Activated naive CD8-positive, alpha-beta T cell treated with anti-CD3 and anti-CD28 coated beads, Interleukin-2, amount 50 U/mL, for 24 hours (primary cell): ENCODE measurements around the gene ECT2.

Experiments
- ATAC-seq: fragments of 150-1000 bp; cut with Tn5 transposase; one replicate; pipeline ENCODE4 v1.10.0; 2021
- DNase-seq: peaks from one replicate; pipeline ENCODE4 v3.0.0; 2021
- H3K27ac Mint-ChIP-seq: one replicate; pipeline ENCODE4 v1.8.0; 2021; ENCODE audit warnings: mild to moderate bottlenecking, mixed read lengths
- H3K27me3 Mint-ChIP-seq: one replicate; pipeline ENCODE4 v1.8.0; 2021; ENCODE audit warnings: mixed read lengths
- H3K36me3 Mint-ChIP-seq: one replicate; pipeline ENCODE4 v1.8.0; 2021; ENCODE audit warnings: low read depth, mixed read lengths
- H3K4me1 Mint-ChIP-seq: one replicate; pipeline ENCODE4 v1.8.0; 2021; ENCODE audit warnings: mixed read lengths
- H3K4me3 Mint-ChIP-seq: one replicate; pipeline ENCODE4 v1.8.0; 2021; ENCODE audit warnings: mild to moderate bottlenecking, moderate library complexity, mixed read lengths
- H3K9me3 Mint-ChIP-seq: one replicate; pipeline ENCODE4 v1.8.0; 2021; ENCODE audit warnings: mixed read lengths

The ECT2 gene

GRCh38 chr3:172766241-172766640, 15.7 kb downstream of the ECT2 start:
- Mint-ChIP-seq H3K4me3 (no peak overlapping the region), H3K36me3 (peaks cover 72% of the 10 kb centered on the region), H3K4me1 (no peaks in the 10 kb centered on the region), H3K27ac (no peak overlapping the region), H3K9me3 (no peaks in the 10 kb centered on the region), H3K27me3 (no peaks in the 10 kb centered on the region)
- ATAC-seq (no peak), DNase-seq (no peak)

GRCh38 chr3:172766718-172767405, 16.3 kb downstream of the ECT2 start:
- no peak for DNase-seq
- Mint-ChIP-seq H3K4me3 (no peak overlapping the region), H3K27ac (no peak overlapping the region), H3K4me1 (peaks cover 6% of the 10 kb centered on the region), H3K9me3 (no peaks in the 10 kb centered on the region), H3K27me3 (no peaks in the 10 kb centered on the region), H3K36me3 (peaks cover 75% of the 10 kb centered on the region)
- ATAC-seq: no peak

GRCh38 chr3:172770382-172770781, 19.9 kb downstream of the ECT2 start:
- no peak for DNase-seq
- H3K27ac Mint-ChIP-seq: no peak overlapping the region
- ATAC-seq: no peak
- peaks cover 63% of the 10 kb centered on the region for H3K36me3 Mint-ChIP-seq
- no peaks in the 10 kb centered on the region for H3K27me3 Mint-ChIP-seq
- no peaks in the 10 kb centered on the region for H3K9me3 Mint-ChIP-seq
- H3K4me1 Mint-ChIP-seq: peaks cover 9% of the 10 kb centered on the region
- no peak overlapping the region for H3K4me3 Mint-ChIP-seq

- H3K27ac Mint-ChIP-seq: no peak overlapping the region
- ATAC-seq (no peak), DNase-seq (no peak)
- no peaks in the 10 kb centered on the region for H3K27me3 Mint-ChIP-seq
- peaks cover 67% of the 10 kb centered on the region for H3K36me3 Mint-ChIP-seq
- H3K4me1 Mint-ChIP-seq: peaks cover 9% of the 10 kb centered on the region
- H3K9me3 Mint-ChIP-seq: no peaks in the 10 kb centered on the region
- H3K4me3 Mint-ChIP-seq: no peak overlapping the region
Observed at GRCh38 chr3:172771672-172772071, 21.1 kb downstream of the ECT2 start.

- Mint-ChIP-seq H3K27me3 (no peaks in the 10 kb centered on the region), H3K4me3 (no peak overlapping the region), H3K27ac (no peak overlapping the region), H3K4me1 (peaks cover 11% of the 10 kb centered on the region), H3K9me3 (no peaks in the 10 kb centered on the region), H3K36me3 (peaks cover 52% of the 10 kb centered on the region)
- DNase-seq (no peak), ATAC-seq (no peak)
Observed at GRCh38 chr3:172776049-172776717, 25.7 kb downstream of the ECT2 start.

DNA sequence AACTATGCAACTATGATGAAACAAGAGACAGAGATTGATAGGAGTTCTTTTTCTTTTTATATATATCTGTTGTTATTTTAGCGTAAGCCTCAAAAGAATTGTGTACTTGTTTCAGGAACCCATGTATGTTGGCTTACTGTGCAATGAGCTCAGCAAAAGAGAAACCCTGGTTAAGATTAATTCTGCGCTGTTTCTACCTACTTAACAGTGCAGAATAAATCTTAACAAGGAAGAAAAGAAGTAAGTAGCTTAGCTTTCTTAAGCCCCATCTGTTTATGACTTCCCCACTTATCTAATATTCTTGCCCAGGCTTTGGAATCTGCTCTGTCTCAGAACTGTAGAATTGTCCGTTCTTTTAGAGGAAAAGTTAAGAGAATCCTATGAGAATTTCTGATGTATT, 27.4 kb downstream of the ECT2 start:
- Mint-ChIP-seq H3K27me3 (no peaks in the 10 kb centered on the region), H3K27ac (no peak overlapping the region), H3K4me3 (no peak overlapping the region), H3K36me3 (peaks cover 43% of the 10 kb centered on the region), H3K9me3 (no peaks in the 10 kb centered on the region), H3K4me1 (peaks cover 2% of the 10 kb centered on the region)
- ATAC-seq (no peak), DNase-seq (no peak)

DNA sequence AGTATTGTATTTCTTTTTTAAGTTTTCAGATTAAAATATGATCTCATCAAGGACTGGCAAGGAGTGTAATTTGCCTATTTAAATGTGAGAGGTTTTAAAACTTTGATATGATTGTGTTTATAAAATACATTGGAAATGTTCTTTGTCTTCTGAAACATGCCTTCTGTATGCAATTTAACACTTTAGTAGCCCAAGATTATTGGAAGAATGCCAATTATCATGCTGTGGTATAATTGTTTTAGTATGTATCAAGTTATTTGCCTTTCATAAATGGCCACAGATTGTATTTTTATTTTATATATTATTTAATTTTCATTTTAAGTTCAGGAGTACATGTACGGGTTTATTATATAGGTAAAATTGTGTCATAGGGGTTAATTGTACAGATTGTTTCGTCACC, 31.7 kb downstream of the ECT2 start:
- Mint-ChIP-seq H3K27ac (no peak overlapping the region), H3K9me3 (no peaks in the 10 kb centered on the region), H3K36me3 (peaks cover 28% of the 10 kb centered on the region), H3K4me1 (peaks cover 2% of the 10 kb centered on the region), H3K4me3 (no peak overlapping the region), H3K27me3 (no peaks in the 10 kb centered on the region)
- DNase-seq (no peak), ATAC-seq (no peak)

GRCh38 chr3:172786036-172786435, 35.5 kb downstream of the ECT2 start:
- H3K27me3 Mint-ChIP-seq: no peaks in the 10 kb centered on the region
- DNase-seq (no peak), ATAC-seq (no peak)
- no peak overlapping the region for H3K4me3 Mint-ChIP-seq
- no peaks in the 10 kb centered on the region for H3K4me1 Mint-ChIP-seq
- peaks cover 46% of the 10 kb centered on the region for H3K36me3 Mint-ChIP-seq
- no peak overlapping the region for H3K27ac Mint-ChIP-seq
- no peaks in the 10 kb centered on the region for H3K9me3 Mint-ChIP-seq

- no peak overlapping the region for H3K4me3 Mint-ChIP-seq
- ATAC-seq (no peak), DNase-seq (no peak)
- H3K36me3 Mint-ChIP-seq: peaks cover 46% of the 10 kb centered on the region
- H3K27ac Mint-ChIP-seq: no peak overlapping the region
- no peaks in the 10 kb centered on the region for H3K27me3 Mint-ChIP-seq
- H3K9me3 Mint-ChIP-seq: no peaks in the 10 kb centered on the region
- H3K4me1 Mint-ChIP-seq: no peaks in the 10 kb centered on the region
Observed at GRCh38 chr3:172787019-172787418, 36.5 kb downstream of the ECT2 start.

- no peak for ATAC-seq
- Mint-ChIP-seq H3K4me1 (no peaks in the 10 kb centered on the region), H3K27me3 (no peaks in the 10 kb centered on the region), H3K36me3 (peaks cover 48% of the 10 kb centered on the region), H3K9me3 (no peaks in the 10 kb centered on the region), H3K4me3 (no peak overlapping the region), H3K27ac (no peak overlapping the region)
- DNase-seq: no peak
Observed at GRCh38 chr3:172787746-172788145, 37.2 kb downstream of the ECT2 start.

DNA sequence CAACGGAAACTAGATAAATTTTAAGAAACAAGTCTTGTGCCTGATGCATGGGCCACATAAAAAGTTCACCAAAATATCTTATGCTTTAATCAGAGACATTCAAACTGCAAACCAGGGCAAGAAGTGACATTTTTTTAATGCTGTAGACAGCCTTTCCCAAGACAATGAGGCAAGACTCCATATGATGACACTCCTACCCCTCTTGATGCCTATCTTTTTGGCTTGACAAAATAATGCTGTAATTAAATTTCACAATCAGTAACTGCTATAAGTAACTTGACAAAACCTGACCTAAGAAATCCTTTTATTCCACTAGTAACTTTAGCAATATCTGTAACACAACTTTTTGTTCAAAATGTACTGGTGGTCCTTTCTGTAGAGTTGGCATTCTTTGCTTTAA, 48.7 kb downstream of the ECT2 start:
- Mint-ChIP-seq H3K4me3 (no peak overlapping the region), H3K27ac (no peak overlapping the region), H3K27me3 (no peaks in the 10 kb centered on the region), H3K4me1 (peaks cover 7% of the 10 kb centered on the region), H3K9me3 (no peaks in the 10 kb centered on the region), H3K36me3 (peaks cover 9% of the 10 kb centered on the region)
- ATAC-seq: no peak
- DNase-seq: no peak

DNA sequence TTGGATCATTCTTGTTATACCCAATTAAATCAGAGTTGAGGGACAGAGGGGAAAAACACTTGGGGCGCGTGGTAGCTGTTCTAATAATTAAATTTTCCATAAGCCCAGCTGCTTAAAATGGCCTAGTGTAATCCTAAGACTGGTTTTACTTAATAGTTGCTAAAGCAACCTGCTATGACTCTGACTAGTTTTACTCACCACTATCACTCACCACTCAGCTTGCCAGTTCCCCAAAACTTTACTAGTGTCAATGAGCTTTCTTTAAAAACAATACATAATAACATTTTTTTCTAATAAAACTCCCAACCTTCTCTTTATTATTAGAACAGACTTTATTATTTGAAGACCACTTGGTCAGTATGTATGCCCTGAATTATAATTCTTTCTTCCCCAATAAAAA, 49.6 kb downstream of the ECT2 start:
- H3K4me3 Mint-ChIP-seq: no peak overlapping the region
- peaks cover 9% of the 10 kb centered on the region for H3K36me3 Mint-ChIP-seq
- no peak overlapping the region for H3K27ac Mint-ChIP-seq
- DNase-seq (no peak), ATAC-seq (no peak)
- peaks cover 7% of the 10 kb centered on the region for H3K4me1 Mint-ChIP-seq
- no peaks in the 10 kb centered on the region for H3K9me3 Mint-ChIP-seq
- no peaks in the 10 kb centered on the region for H3K27me3 Mint-ChIP-seq

DNA sequence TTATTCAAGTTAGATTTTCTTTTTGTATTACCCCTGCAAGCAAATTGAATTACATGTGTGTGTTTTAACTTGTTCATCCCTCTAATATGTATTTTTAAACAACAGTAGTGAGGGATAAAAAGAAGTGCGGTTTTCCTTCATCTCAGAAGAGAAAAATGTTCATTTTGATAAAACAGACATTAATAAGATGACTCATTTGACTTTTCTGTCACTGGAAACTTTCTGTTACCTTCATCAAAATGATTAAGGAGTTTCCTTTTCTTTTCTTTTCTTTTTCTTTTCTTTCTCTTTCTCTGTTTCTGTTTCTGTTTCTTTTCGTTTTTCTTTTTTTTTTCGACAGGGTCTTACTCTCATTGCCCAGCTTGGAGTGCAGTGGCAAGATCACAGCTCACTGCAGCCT, 53.0 kb downstream of the ECT2 start:
- no peaks in the 10 kb centered on the region for H3K9me3 Mint-ChIP-seq
- peaks cover 18% of the 10 kb centered on the region for H3K36me3 Mint-ChIP-seq
- no peak overlapping the region for H3K27ac Mint-ChIP-seq
- H3K4me3 Mint-ChIP-seq: no peak overlapping the region
- no peak for DNase-seq
- no peak for ATAC-seq
- peaks cover 7% of the 10 kb centered on the region for H3K4me1 Mint-ChIP-seq
- H3K27me3 Mint-ChIP-seq: no peaks in the 10 kb centered on the region

DNA sequence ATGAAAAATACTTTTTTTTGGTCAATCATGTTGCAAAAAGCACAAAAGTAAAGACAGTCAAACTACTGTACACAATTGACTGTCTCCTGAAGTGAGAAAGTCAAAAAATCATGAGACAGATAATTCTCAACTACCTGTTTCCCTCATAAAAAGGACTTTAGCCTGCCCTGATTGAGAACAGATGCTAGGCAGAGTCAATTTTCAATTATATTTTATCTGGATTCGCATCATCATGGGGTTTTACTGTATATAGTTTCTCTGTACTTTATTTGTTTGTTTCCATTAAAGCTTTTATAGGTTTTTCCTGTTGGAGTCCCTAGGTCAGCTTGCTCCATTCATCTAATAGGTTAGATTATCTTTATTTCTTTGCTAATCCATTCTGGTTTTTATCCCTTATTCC, 53.8 kb downstream of the ECT2 start:
- Mint-ChIP-seq H3K9me3 (no peaks in the 10 kb centered on the region), H3K36me3 (peaks cover 20% of the 10 kb centered on the region), H3K4me1 (peaks cover 7% of the 10 kb centered on the region), H3K27ac (no peak overlapping the region), H3K4me3 (no peak overlapping the region), H3K27me3 (no peaks in the 10 kb centered on the region)
- DNase-seq (no peak), ATAC-seq (no peak)

DNA sequence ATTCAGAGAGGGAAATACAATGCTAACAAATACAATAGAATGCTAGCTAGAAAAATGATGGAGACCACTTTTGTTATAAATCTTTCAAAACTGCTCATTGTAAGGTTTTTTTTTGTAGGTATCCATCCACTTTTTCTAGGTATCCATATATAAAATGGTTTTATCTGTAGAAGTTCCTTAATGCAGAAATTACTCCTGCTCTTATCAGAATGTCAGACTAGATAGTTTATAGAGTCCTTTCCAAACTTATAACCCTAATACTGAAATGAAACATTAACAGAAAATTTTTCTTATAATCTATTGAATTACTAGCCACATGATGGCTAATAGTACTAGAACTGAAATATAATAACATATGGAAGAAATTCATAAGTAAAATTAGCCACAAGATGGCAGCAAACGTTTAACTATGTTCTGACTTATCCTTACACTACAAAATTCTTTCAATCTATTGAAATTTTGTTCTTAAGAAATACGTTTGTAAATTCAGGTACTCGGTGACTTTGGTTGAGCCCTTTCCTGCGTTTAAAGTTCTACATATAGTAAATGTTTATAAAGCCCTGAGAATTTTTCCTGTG, 58.5 kb downstream of the ECT2 start:
- Mint-ChIP-seq H3K4me3 (no peak overlapping the region), H3K27ac (no peak overlapping the region), H3K9me3 (no peaks in the 10 kb centered on the region), H3K4me1 (no peaks in the 10 kb centered on the region), H3K36me3 (peaks cover 16% of the 10 kb centered on the region), H3K27me3 (no peaks in the 10 kb centered on the region)
- DNase-seq (no peak), ATAC-seq (no peak)
